Loucy (cell line): ENCODE data around the gene MOB1A.

Experiments used
- EZH2phosphoT487 ChIP-seq: fragments of 200-600 bp; IDR thresholded peaks from 2 replicates; pipeline ENCODE4 v1.6.1; 2018; ENCODE audit warnings: antibody characterized with exemption, mild to moderate bottlenecking, moderate library complexity, borderline replicate concordance
- TF ChIP-seq, protein P1 (sequence below): fragments of 200-600 bp; sonication (generic); conservative IDR thresholded peaks from 2 replicates; pipeline ENCODE4 v1.5.1; 2014; ENCODE audit warnings: mild to moderate bottlenecking, antibody characterized with exemption, low read length

DNA sequence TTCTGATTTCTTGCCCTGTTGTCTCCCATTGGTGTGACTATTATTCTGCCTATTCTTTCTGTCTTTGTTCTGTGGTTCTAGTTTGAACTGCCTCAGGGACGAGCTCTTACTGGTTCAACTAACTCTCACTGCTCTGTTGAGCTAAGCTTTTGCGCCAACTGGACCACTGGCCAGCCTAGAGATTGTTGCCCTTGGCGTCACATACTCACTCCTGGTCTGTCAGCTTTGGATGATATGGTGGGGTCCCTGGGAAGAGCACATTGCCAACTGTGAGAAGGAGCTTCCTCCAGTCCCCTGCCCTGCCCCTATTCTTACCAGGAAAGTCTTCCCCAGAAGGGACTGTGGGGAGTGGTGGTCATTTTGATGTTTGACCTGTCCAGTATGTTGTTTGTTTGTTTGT lies 25.8 kb upstream of the MOB1A start:
- no peak for TF ChIP-seq EZH2phosphoT487
- TF ChIP-seq, protein P1, sequence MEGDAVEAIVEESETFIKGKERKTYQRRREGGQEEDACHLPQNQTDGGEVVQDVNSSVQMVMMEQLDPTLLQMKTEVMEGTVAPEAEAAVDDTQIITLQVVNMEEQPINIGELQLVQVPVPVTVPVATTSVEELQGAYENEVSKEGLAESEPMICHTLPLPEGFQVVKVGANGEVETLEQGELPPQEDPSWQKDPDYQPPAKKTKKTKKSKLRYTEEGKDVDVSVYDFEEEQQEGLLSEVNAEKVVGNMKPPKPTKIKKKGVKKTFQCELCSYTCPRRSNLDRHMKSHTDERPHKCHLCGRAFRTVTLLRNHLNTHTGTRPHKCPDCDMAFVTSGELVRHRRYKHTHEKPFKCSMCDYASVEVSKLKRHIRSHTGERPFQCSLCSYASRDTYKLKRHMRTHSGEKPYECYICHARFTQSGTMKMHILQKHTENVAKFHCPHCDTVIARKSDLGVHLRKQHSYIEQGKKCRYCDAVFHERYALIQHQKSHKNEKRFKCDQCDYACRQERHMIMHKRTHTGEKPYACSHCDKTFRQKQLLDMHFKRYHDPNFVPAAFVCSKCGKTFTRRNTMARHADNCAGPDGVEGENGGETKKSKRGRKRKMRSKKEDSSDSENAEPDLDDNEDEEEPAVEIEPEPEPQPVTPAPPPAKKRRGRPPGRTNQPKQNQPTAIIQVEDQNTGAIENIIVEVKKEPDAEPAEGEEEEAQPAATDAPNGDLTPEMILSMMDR = no peak
